ENCODE measurements around the gene TSPAN1.

Gene TSPAN1

DNA sequence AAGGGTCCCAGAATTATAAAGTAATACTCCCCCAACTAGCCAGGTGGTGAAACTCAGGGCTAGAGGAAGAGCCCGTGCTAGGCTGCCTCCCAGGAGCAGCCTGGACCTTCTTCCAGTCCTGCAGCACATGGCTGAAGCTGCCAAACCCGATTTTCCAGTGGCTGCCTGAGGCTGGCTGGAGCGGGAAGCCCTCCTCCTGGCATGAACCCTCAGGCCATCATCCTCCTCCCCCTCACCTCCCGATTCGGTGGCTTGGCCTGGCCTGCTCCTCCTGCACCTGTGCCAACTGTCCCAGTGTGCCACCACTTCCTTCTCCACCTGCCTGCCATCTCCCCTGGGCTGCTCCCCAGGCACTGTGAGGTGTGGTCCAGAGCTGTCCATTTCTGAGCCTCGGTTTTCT is 3.0 kb upstream of the TSPAN1 start:
- no peaks in the 10 kb centered on the region for H3K36me3 Mint-ChIP-seq (ENCODE audit: low read depth)
- no peak overlapping the region for H3K27ac Mint-ChIP-seq
- DNase-seq (ENCODE audit: low spot score), result no peak
- H3K9me3 Mint-ChIP-seq, result no peaks in the 10 kb centered on the region
- H3K4me1 Mint-ChIP-seq (ENCODE audit: low read depth), result peaks cover 7% of the 10 kb centered on the region
- H3K4me3 Mint-ChIP-seq, result no peak overlapping the region
- H3K27me3 Mint-ChIP-seq (ENCODE audit: low read depth), result peaks cover 14% of the 10 kb centered on the region

DNA sequence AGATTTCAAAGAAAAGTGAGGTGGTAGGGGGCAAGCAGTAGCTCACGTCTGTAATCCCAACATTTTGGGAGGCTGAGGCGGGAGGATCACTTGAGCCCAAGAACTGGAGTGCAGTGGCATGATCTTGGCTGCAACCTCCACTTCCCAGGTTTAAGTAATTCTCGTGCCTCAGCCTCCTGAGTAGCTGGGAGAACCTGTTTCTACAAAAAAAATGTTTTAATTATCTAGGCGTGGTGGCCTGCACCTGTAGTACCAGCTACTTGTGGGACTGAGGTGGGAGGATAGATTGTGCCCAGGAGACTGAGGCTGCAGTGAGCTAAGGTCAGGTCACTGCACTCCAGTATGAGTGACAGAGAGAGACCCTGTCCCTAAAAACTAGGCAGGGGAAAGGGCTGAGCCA is 2.6 kb upstream of the TSPAN1 start:
- H3K27me3 Mint-ChIP-seq (ENCODE audit: low read depth), result peaks cover 11% of the 10 kb centered on the region

DNA sequence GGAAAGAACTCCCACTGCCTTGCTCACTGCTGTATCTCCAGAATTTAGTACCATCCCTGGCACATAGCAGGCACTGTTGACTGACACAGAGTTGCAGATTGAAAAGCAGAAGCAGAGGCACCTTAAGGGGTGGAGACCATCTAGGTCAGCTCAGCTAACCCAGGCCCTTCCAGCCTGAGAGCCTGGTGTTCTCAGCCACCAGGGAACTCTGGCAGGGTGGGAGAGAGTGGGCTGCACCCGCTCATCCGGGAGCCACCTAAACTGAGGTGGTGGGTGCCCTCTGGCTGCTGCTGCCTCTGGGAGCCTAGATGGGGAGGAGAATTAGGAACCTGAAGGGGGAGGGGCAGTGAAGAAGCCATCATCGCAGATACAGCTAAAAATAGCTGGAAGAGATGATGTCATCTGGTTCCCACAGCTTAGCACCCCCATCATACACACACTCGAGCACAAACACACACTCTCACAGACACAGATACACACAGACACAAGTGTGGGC is 1.5 kb upstream of the TSPAN1 start:
- Mint-ChIP-seq H3K4me1 (ENCODE audit: low read depth) (no peaks in the 10 kb centered on the region), H3K27ac (no peak overlapping the region), H3K36me3 (ENCODE audit: low read depth) (no peaks in the 10 kb centered on the region), H3K27me3 (ENCODE audit: low read depth) (peaks cover 6% of the 10 kb centered on the region), H3K4me3 (no peak overlapping the region), H3K9me3 (no peaks in the 10 kb centered on the region)
- DNase-seq (ENCODE audit: low spot score), result no peak

More for the DNA sequence above, 2.6 kb upstream of the TSPAN1 start:
- no peaks in the 10 kb centered on the region for H3K9me3 Mint-ChIP-seq
- no peak overlapping the region for H3K4me3 Mint-ChIP-seq
- no peak overlapping the region for H3K27ac Mint-ChIP-seq
- H3K36me3 Mint-ChIP-seq (ENCODE audit: low read depth), result no peaks in the 10 kb centered on the region
- peaks cover 3% of the 10 kb centered on the region for H3K4me1 Mint-ChIP-seq (ENCODE audit: low read depth)
- no peak for DNase-seq (ENCODE audit: low spot score)

DNA sequence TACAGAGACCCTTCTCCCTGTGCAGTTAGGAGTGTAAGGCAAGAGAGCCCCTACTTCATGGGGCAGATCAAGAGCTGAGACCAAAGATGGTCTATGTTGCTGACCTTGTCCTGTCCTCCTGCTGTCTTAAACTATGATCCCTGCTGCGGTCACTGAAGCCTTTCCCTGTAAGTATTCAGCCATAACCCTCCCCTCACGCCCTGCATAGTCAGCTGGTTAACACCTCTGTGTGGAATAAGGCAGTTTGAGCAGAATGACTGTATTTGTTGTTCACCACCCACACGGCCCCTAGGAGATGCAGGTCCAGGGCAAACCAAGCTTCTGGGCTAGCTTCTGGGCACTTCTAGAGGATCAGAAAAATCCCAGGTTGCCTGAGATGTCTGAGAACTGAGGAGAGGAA is 356 bp downstream of the TSPAN1 start:
- Mint-ChIP-seq H3K9me3 (no peaks in the 10 kb centered on the region), H3K27ac (no peak overlapping the region), H3K4me3 (no peak overlapping the region), H3K4me1 (ENCODE audit: low read depth) (no peaks in the 10 kb centered on the region), H3K36me3 (ENCODE audit: low read depth) (no peaks in the 10 kb centered on the region), H3K27me3 (ENCODE audit: low read depth) (peaks cover 2% of the 10 kb centered on the region)
- no peak for DNase-seq (ENCODE audit: low spot score)

DNA sequence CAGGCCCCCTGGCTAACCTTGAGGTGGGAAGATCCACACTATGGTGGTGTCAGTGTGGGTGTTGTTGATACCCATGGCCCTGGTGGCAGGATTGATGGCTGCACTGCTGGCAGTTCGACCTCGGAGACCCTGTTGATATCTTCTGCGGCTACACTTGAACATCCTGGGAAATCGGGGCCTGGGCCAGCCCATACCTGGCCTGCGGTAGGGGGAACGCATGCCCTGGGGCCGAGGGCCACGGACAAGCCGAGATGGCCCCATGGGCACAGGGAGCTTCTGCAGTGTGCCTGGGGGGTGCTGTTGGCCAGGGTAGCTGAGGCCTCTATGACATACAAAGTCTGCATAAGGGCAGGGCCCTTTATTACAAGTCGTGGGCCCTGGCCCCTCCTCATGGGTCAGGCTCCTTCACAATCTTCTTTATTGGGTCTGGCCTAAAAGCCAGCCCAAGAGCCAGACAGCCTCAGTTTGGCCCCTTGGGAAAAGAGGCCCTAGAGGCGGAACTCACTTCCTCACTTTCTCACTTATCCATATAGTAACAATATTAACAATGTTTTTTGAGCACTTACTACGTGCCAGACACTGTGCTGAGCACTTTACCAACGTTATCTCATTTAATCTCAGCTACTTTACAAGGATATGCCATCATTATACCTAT is 1.5 kb downstream of the TSPAN1 start, which contains the start of gene P3R3URF:
Gene P3R3URF (minus strand): TSS at position 278 of the 655 bp plus-strand sequence. CDS start 17 bp downstream, at position 261.
- DNase-seq (ENCODE audit: low spot score), result no peak
- H3K4me1 Mint-ChIP-seq (ENCODE audit: low read depth), result no peaks in the 10 kb centered on the region
- no peak within 1 kb of the TSS for H3K27ac Mint-ChIP-seq
- no peaks in the 10 kb centered on the region for H3K9me3 Mint-ChIP-seq
- H3K27me3 Mint-ChIP-seq (ENCODE audit: low read depth), result peaks cover 2% of the 10 kb centered on the region
- no peaks in the 10 kb centered on the region for H3K36me3 Mint-ChIP-seq (ENCODE audit: low read depth)
- no peak within 1 kb of the TSS for H3K4me3 Mint-ChIP-seq

DNA sequence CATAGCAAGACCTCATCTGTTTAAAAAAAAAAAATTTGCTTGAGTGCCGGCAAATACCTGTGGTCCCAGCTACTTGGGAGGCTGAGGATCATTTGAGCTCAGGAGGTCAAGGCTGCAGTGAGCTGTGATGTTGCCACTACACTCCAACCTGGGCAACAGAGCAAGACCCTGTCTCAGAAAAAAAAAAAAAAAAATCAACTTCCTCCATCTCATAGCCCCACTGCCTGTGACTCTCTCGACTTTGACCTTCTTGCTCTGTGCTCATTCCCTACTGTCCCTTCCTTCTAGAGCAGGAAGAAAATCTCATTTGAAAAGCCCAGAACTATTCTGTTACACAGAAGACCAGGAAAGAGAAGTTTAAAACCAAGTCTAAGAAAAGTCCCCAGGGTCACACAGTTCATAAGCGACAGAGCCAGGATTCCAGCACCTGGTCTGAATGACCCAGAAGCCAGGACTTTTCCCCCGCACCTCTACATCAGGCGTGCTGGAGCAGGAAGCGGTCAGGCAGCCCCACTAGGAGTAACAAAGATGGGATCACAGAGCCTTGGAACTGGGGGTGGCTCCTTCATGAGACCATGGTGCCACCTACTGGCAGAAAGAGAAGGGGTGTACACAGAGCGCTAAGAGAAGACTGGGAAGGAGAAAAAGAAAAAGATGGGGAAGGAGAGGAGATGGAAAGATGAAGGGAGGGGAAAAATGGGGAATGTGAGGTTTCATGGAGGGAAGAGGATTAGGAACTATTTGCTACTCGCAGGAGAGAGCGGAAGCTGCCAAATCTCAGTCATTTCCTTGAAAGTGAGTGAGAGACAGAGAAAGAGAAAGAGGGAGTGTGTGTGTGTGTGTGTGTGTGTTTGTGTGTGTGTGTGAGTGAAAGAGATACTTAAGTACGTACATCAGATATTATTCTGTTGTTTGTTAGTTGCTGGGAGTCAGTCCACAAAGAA is 4.5 kb downstream of the TSPAN1 start:
- H3K4me1 Mint-ChIP-seq (ENCODE audit: low read depth), result no peaks in the 10 kb centered on the region
- peak; percentile 40 for DNase-seq (ENCODE audit: low spot score)
- no peaks in the 10 kb centered on the region for H3K27me3 Mint-ChIP-seq (ENCODE audit: low read depth)
- H3K27ac Mint-ChIP-seq, result no peak overlapping the region
- no peaks in the 10 kb centered on the region for H3K36me3 Mint-ChIP-seq (ENCODE audit: low read depth)
- H3K4me3 Mint-ChIP-seq, result no peak overlapping the region
- H3K9me3 Mint-ChIP-seq, result no peaks in the 10 kb centered on the region

DNA sequence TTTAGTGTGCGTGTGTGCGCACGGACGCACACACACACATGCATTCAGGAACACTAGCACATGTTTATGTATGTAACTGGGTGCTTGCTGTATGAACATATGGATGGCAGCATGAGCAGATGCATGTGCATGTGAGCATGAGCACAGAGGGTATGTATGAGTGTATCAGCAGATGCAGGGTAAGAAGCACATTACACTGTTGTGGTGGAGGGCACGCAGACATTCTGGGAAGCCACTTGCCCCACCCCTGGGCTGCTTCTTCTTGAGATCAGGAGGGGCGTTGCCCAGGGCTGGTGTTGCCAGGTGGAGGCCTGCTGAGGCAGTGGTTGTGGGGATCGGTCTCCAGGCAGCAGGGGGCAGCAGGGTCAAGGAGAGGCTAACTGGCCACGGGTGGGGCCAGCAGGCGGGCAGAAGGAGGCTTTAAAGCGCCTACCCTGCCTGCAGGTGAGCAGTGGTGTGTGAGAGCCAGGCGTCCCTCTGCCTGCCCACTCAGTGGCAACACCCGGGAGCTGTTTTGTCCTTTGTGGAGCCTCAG is 5.3 kb downstream of the TSPAN1 start:
- Mint-ChIP-seq H3K9me3 (no peaks in the 10 kb centered on the region), H3K4me1 (ENCODE audit: low read depth) (no peaks in the 10 kb centered on the region), H3K27ac (no peak overlapping the region), H3K4me3 (no peak overlapping the region), H3K36me3 (ENCODE audit: low read depth) (no peaks in the 10 kb centered on the region), H3K27me3 (ENCODE audit: low read depth) (no peaks in the 10 kb centered on the region)
- DNase-seq (ENCODE audit: low spot score), result no peak

DNA sequence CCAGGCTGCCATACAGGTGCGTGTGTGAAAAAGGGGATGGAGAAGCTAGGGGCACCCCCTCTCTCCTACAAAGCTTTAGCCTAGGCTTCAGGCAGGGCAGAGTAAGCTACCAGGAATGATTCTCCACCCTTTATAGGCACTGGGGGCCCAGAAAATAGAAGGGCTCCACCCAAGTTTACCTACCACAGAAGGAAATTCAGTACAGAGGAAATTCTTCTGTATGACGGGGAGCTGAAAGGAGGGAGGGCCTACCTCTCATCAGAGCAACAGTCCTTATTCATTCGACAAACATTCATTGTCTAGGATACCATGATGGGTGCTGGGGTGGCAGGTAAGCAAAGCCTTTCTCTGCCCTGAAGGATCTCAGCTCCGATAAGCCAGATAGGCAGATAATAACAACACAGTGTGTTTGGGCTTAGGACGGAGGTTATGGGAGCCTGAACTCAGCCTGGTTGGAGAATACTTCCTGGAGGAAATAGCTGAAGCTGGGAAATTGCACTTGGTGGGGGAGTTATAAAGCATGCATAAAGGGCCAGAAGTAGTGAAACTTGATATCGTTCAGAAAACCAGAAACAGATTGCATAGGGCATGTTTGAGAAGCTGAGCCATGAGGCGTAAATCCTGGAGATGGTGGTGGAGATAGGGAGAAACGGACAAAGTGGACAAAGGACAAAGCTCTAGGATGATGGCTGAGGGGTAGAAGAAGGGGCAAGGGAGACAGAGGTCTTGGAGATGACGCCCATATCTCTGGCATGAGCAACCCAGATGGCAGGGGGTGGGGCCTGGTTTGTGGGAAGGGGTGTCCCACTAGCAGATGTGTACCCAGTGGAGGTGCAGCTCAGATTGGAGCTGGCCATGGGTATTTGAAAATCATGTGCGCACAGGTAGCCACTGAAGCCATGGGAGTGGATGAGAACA is 6.7 kb downstream of the TSPAN1 start:
- Mint-ChIP-seq H3K9me3 (no peaks in the 10 kb centered on the region), H3K27me3 (ENCODE audit: low read depth) (no peaks in the 10 kb centered on the region), H3K4me3 (no peak overlapping the region), H3K27ac (no peak overlapping the region), H3K36me3 (ENCODE audit: low read depth) (no peaks in the 10 kb centered on the region), H3K4me1 (ENCODE audit: low read depth) (no peaks in the 10 kb centered on the region)
- DNase-seq (ENCODE audit: low spot score), result no peak

DNA sequence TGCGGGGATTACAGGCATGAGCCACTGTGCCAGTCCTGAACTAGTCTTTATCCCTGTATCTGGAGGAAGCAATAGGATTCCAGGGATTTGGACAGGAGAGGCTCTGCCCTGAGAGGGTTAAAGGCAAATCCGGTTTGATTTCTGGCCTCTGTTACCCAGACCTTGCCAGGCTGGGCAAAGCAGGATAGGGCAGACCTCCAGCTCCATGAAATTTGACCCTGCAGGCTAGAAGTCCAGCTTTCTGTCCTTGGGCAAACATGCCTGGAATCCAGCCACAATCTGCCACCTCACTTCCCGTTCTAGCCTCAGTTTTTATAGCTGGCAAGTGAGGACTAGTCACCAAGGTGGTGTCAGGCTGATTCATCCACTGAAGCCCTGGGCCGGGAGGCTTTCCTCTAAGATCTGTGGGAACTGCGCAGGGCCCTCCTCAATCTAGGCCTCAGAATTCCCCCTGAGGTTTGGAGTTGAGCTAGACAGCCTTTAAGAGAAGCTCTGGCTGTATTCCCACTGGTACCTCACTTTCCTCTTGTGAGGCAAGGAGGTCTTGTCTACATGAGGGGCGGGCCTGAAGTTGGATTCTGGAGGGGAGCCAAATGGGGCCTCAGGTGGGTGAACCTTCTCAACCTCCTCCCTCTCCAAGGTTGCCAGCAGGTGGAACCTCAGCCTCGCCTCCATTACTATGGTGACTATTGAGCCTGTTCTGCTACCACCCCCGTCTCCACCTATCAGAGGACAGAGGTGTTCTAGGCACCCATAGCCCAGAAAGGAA is 8.4 kb downstream of the TSPAN1 start:
- H3K27ac Mint-ChIP-seq, result no peak overlapping the region
- H3K4me1 Mint-ChIP-seq (ENCODE audit: low read depth), result no peaks in the 10 kb centered on the region
- H3K4me3 Mint-ChIP-seq, result no peak overlapping the region
- no peaks in the 10 kb centered on the region for H3K36me3 Mint-ChIP-seq (ENCODE audit: low read depth)
- DNase-seq (ENCODE audit: low spot score), result no peak
- H3K9me3 Mint-ChIP-seq, result no peaks in the 10 kb centered on the region
- no peaks in the 10 kb centered on the region for H3K27me3 Mint-ChIP-seq (ENCODE audit: low read depth)

DNA sequence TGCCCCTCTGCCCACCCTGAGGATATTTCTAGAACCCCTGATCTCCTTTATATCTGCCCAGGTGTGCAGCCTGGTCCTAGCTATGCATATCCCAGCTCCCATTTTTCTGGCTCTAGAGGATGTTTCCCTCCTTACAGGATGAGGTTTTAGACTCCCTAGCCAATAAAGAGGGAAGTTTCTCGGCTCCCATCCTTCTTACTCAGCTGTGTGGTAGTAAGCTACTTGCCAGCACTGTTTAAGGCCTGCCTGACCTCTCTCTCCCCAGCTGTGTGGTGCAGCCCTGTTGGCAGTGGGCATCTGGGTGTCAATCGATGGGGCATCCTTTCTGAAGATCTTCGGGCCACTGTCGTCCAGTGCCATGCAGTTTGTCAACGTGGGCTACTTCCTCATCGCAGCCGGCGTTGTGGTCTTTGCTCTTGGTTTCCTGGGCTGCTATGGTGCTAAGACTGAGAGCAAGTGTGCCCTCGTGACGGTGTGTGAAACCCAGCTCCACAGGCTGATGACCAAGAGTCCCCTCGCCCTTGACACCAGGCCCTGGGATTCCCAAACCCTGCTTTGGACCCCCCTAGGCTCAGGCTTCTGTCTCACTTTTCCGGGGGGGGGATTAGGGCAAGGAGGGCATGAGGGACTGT is 9.2 kb downstream of the TSPAN1 start:
- H3K27ac Mint-ChIP-seq, result no peak overlapping the region
- H3K36me3 Mint-ChIP-seq (ENCODE audit: low read depth), result no peaks in the 10 kb centered on the region
- no peak overlapping the region for H3K4me3 Mint-ChIP-seq
- no peaks in the 10 kb centered on the region for H3K4me1 Mint-ChIP-seq (ENCODE audit: low read depth)
- no peaks in the 10 kb centered on the region for H3K9me3 Mint-ChIP-seq
- H3K27me3 Mint-ChIP-seq (ENCODE audit: low read depth), result no peaks in the 10 kb centered on the region
- DNase-seq (ENCODE audit: low spot score), result no peak

DNA sequence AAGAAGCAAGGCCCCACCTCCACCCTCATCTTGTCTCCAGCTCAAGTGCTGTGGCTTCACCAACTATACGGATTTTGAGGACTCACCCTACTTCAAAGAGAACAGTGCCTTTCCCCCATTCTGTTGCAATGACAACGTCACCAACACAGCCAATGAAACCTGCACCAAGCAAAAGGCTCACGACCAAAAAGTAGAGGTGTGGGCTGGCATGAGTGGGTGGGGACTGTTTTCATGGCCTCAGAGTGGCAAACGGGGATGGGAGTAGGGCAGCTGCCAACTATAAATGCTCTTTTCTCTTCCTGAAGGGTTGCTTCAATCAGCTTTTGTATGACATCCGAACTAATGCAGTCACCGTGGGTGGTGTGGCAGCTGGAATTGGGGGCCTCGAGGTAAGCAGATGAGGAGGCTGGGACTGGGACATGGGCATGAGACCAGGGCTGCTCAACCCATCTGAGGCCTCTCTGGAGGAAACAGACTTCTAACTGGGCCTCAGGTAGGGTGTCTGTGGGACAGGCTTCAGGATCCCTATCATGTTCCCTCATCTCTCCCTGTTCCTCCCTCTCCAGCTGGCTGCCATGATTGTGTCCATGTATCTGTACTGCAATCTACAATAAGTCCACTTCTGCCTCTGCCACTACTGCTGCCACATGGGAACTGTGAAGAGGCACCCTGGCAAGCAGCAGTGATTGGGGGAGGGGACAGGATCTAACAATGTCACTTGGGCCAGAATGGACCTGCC is 10.2 kb downstream of the TSPAN1 start:
- H3K36me3 Mint-ChIP-seq (ENCODE audit: low read depth), result peaks cover 5% of the 10 kb centered on the region
- no peaks in the 10 kb centered on the region for H3K27me3 Mint-ChIP-seq (ENCODE audit: low read depth)
- H3K9me3 Mint-ChIP-seq, result no peaks in the 10 kb centered on the region
- no peaks in the 10 kb centered on the region for H3K4me1 Mint-ChIP-seq (ENCODE audit: low read depth)
- H3K4me3 Mint-ChIP-seq, result no peak overlapping the region
- peak overlapping the region; percentile 58 for H3K27ac Mint-ChIP-seq
- DNase-seq (ENCODE audit: low spot score), result peak; percentile 67

DNA sequence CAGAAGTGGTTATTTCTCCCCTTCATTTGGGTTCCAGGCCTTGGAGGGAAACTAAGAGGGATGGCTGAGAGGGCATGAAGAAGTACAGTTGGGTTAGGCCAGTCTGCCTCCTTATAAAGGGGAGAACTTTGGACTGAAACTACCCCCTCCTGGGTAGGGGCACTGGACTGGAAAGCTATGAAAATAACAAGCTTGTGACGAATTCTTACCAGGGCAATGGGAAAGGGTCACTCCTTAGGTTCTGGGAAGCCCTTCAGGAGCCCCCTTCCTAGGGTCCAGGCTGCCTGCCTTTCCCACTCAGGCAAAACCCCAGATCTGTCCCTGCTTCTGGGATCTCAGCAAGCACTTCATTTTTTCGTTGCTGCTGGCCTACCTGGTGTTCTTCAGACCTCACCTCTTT is 11.2 kb downstream of the TSPAN1 start:
- DNase-seq (ENCODE audit: low spot score), result no peak
- Mint-ChIP-seq H3K36me3 (ENCODE audit: low read depth) (peaks cover 6% of the 10 kb centered on the region), H3K4me3 (no peak overlapping the region), H3K4me1 (ENCODE audit: low read depth) (no peaks in the 10 kb centered on the region), H3K9me3 (no peaks in the 10 kb centered on the region), H3K27me3 (ENCODE audit: low read depth) (no peaks in the 10 kb centered on the region), H3K27ac (no peak overlapping the region)

Measured in T-helper 2 cell treated with Interferon-gamma antibody and Interleukin-4, amounts not matched to agents 5 μg/mL and 100 μg/mL, for 36 hours (primary cell).